GM21447 (cell line): ENCODE measurements around the gene CETN1.

Experiments used
- ATAC-seq: cut with Tn5 transposase; IDR thresholded peaks from one replicate; pipeline ENCODE4 v1.9.1; 2021; ENCODE audit not compliant: unreplicated experiment

Gene CETN1

DNA sequence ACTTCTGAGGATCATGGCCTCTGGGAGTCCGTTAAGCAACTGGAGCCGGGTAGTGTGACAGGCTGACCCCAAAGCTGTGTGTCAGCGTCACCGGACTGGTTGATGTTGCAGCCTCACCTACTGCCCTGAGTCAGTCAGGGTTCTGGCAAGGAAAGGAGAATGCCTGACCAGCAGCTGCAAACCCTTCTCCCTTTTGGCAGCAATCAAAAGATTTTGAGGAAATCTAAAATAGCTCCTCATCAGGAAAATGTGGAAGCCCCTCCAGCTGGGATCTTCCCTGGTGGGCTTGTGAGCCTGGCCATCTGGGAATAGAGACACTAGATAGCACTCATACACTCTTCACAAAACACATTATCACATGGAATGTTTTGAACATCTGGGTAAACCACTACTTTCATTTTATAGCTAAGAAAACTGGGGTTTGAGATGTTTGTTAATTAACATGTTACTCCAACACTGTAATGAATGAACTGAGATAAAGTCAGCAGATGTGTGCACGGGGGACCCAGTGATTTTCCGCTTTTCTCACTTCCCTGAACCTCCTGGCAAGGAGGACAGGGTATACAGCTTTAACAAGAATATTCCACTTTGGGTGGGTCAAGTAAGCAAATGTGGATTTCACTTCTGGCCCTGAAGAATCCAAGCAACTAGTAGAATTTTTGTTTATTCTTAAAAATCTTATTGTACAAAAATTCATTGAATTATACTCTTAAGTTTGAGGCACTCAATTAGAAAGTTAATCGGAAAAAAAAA lies 41.3 kb downstream of the CETN1 start:
- no peak for ATAC-seq

DNA sequence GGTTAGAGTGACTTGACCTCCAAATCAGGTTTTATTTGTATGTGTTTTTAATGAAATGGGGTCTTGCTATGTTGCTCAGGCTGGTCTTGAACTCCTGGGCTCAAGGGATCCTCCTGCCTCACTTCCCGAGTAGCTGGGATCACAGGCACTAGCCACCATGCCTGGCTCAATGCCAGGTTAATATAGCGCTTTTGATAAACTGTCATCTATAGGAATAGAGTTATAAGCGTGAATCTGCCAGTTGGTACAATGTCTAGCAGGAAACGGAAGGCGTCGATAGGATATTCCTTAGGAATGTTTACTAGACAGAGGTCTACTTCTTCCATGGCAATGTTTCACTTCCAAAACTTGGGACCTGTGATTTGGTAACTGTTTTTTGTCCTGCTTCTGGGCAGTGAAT lies 42.1 kb downstream of the CETN1 start:
- ATAC-seq, result no peak

DNA sequence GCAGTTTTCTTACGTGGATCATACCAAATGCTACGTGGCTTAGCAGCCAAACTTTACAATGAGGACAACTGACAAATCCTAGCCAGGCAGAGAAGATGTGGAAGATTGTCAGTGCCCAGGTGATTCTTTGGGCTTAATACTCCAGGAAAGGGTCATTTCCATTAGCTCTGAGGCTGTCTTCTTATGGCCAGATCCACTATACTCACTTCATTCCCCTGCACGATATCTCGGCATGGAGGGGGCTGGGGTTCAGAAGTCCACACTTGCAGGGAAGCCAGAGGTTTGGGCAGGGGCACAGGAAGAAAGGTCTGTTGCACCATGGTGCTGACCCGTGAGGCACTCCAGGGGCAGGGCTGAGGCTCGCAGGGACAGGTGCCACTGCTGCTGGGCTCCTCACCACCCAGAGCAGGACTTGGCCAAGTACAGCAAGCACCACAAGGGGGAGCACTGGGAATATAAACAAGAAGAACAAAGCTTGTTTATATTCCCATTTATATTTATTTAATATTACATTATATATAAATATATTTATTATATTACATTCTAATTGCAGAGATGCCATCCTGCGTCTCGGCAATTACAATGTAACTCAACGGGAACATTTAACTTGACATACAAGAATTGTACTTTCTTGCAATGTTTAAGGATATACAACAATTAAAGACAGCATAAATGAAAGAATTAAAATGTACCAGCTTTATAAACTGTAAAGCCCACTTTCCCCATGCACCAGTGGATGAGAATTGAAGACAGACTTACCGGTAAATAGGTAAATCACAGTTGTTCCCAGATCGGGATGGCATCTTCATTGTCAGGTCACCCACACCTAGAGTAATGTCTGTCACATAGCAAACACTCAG lies 43.8 kb downstream of the CETN1 start:
- ATAC-seq, result no peak

DNA sequence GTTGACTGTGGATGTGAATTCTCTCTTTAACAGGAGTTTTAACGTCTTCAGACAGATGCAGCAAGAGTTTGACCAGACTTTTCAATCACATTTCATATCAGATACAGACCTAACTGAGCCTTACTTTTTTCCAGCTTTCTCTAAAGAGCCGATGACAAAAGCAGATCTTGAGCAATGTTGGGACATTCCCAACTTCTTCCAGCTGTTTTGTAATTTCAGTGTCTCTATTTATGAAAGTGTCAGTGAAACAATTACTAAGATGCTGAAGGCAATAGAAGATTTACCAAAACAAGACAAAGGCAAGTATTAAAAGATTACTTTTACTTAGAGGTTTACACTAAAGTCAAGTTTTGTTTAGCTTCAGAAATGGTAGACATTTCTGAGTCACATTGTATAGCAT lies 47.1 kb downstream of the CETN1 start:
- no peak for ATAC-seq

DNA sequence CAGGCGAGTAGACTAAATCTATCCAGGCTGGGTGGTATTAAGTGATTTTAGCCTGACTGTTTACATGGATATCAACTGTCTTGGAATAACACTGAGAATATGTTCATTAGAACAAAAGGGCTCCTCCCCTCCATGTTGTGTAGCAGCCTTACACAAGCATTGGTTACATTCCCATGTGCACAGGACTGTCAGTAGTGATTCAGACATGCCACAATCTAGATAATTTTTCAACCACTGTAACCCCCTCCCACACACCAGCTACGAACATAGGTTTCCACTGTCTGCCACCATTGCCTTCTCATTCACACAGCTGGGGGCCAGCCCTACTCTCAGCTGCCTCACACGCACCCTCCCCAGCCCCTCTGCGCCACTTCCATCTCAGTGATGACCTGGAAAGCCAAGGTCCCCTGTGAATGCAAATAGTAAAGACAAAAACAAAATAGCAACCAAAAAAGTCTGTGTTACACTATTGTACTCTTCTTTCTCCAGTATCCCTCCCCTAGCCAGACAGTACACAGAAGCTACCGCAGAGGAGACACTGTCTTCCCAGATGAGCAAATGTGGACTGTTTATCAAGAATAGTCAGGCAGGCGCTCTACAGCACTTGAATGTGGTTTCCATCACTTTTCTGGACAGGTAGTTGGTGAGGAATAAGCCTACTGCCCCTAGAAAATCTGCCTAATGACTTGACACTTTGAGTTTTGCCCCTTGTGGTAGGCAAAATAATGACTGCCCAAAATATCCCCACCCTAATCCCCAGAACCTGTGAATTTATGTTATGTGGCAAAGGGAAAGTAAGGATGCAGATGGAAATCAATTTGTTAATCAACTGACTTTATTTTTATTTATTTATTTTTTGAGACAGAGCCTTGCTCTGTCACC lies 49.3 kb downstream of the CETN1 start:
- no peak for ATAC-seq

DNA sequence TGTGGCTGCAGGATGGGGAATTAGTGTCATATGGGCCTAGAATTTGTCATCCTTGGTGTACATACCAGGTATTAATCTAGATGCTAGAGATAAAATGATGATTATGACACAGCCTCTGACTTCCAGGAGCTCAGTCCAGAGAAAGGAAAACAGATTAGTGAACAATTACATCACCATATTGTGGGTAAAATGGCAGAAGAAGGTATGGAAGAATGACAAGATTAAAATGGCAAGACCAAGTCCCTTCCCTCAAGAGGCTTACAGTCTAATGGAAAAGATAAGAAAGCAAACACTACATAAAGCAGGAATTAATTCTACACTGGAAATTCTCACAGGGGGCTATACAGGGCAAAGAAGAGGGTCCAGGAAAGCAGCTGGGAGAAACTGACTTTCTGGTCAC lies 51.4 kb downstream of the CETN1 start:
- no peak for ATAC-seq
